GM19395 (cell line): ENCODE measurements around the gene SLC19A1.
"Not testable (repeated sequence)": the region's sequence is repeated elsewhere in the genome, so short reads cannot be mapped to it uniquely, and the experiment has no call there.

Experiments used
- ATAC-seq: cut with Tn5 transposase; IDR thresholded peaks from one replicate; pipeline ENCODE4 v1.9.1; 2021; ENCODE audit warnings: mild to moderate bottlenecking, moderate library complexity; ENCODE audit not compliant: unreplicated experiment

Gene SLC19A1

GRCh38 chr21:45576838-45577737 lies 34.8 kb upstream of the SLC19A1 start:
- ATAC-seq = no peak

GRCh38 chr21:45575993-45576837 lies 34.0 kb upstream of the SLC19A1 start:
- no peak for ATAC-seq

- ATAC-seq = no peak
Measured at GRCh38 chr21:45575304-45575992, 33.2 kb upstream of the SLC19A1 start.

- ATAC-seq = no peak
Measured at GRCh38 chr21:45574691-45575090, 32.5 kb upstream of the SLC19A1 start.

GRCh38 chr21:45574081-45574501 lies 31.9 kb upstream of the SLC19A1 start:
- ATAC-seq = no peak

GRCh38 chr21:45573452-45574035 lies 31.3 kb upstream of the SLC19A1 start:
- ATAC-seq = no peak

- no peak for ATAC-seq
Measured at GRCh38 chr21:45572783-45573451, 30.7 kb upstream of the SLC19A1 start.

- no peak for ATAC-seq
Measured at GRCh38 chr21:45572231-45572630, 30.0 kb upstream of the SLC19A1 start.

GRCh38 chr21:45571641-45572040 lies 29.4 kb upstream of the SLC19A1 start:
- no peak for ATAC-seq

GRCh38 chr21:45570826-45571601 lies 28.8 kb upstream of the SLC19A1 start:
- no peak for ATAC-seq

- no peak for ATAC-seq
Measured at GRCh38 chr21:45570071-45570470, 27.8 kb upstream of the SLC19A1 start.

GRCh38 chr21:45568383-45568782 lies 26.1 kb upstream of the SLC19A1 start:
- no peak for ATAC-seq

GRCh38 chr21:45564137-45564536 lies 21.9 kb upstream of the SLC19A1 start:
- not testable (repeated sequence) for ATAC-seq

GRCh38 chr21:45562965-45563364 lies 20.7 kb upstream of the SLC19A1 start:
- ATAC-seq = no peak

- no peak for ATAC-seq
Measured at GRCh38 chr21:45562402-45562801, 20.2 kb upstream of the SLC19A1 start.

GRCh38 chr21:45561241-45561640 lies 19.0 kb upstream of the SLC19A1 start:
- ATAC-seq = not testable (repeated sequence)

- no peak for ATAC-seq
Measured at GRCh38 chr21:45560106-45561021, 18.1 kb upstream of the SLC19A1 start.
